22Rv1 (cell line): ENCODE results near the gene CACNB2.

Experiments
- CTCF ChIP-seq: fragments of 450-650 bp; IDR thresholded peaks from 2 replicates; pipeline ENCODE4 v1.5.1; 2017; ENCODE audit warnings: mild to moderate bottlenecking
- ZFX ChIP-seq: fragments of 450-650 bp; IDR thresholded peaks from 2 replicates; pipeline ENCODE4 v1.6.1; 2017; ENCODE audit warnings: antibody characterized with exemption, borderline replicate concordance

GRCh38 chr10:18368682-18369081 is 228.5 kb downstream of the CACNB2 start:
- no peak for TF ChIP-seq CTCF
- no peak for TF ChIP-seq ZFX
